K562 (cell line): ENCODE results near the gene ACRV1. TPM values are rescaled to one million over a fixed set of nuclear protein-coding genes. Genes with fewer than 3 reads are reported as not detected.

Experiments used
- EZH2 ChIP-seq: IDR thresholded peaks from 2 replicates; pipeline ENCODE4 v1.6.1; 2012; ENCODE audit warnings: low read depth, mild to moderate bottlenecking, inconsistent platforms, low read length, borderline replicate concordance
- HEY1 ChIP-seq: fragments of 250-450 bp; sonication (Bioruptor Pico); IDR thresholded peaks from 2 replicates; pipeline ENCODE4 v1.5.0; 2020; ENCODE audit warnings: mild to moderate bottlenecking, moderate library complexity, borderline replicate concordance
- IRF2 ChIP-seq: sonication (generic); formaldehyde crosslinking; IDR thresholded peaks from 2 replicates; pipeline ENCODE4 v1.8.1; 2022; ENCODE audit warnings: mild to moderate bottlenecking, missing genetic modification reagents
- PYGO2 ChIP-seq: fragments of 450-650 bp; IDR thresholded peaks from 2 replicates; pipeline ENCODE4 v1.6.1; 2016; ENCODE audit warnings: mild to moderate bottlenecking, missing genetic modification characterization, moderate library complexity, missing compliant biosample characterization
- SP1 ChIP-seq: sonication (generic); formaldehyde crosslinking; IDR thresholded peaks from 2 replicates; pipeline ENCODE4 v1.8.1; 2022; ENCODE audit warnings: mild to moderate bottlenecking, missing genetic modification reagents
- SP2 ChIP-seq: IDR thresholded peaks from 2 replicates; pipeline ENCODE4 v1.6.1; 2011; ENCODE audit warnings: mild to moderate bottlenecking, low read depth, low read length, moderate library complexity; ENCODE audit not compliant: poor library complexity, severe bottlenecking; ENCODE audit errors: extremely low read depth
- TCF7L2 ChIP-seq: fragments of 150-350 bp; IDR thresholded peaks from 2 replicates; pipeline ENCODE4 v1.6.1; 2016; ENCODE audit warnings: low read depth, mild to moderate bottlenecking, low read length, moderate library complexity
- ZKSCAN1 ChIP-seq: fragments of 150-350 bp; IDR thresholded peaks from 2 replicates; pipeline ENCODE4 v1.6.1; 2016; ENCODE audit warnings: low read depth, low read length
- ZNF239 ChIP-seq: fragments of 250-450 bp; sonication (Bioruptor Pico); IDR thresholded peaks from 2 replicates; pipeline ENCODE4 v1.4.0; 2020; ENCODE audit warnings: mild to moderate bottlenecking
- ZNF24 ChIP-seq: fragments of 450-650 bp; IDR thresholded peaks from 2 replicates; pipeline ENCODE4 v1.6.1; 2016
- ZNF311 ChIP-seq: fragments of 250-450 bp; sonication (Bioruptor Pico); IDR thresholded peaks from 2 replicates; pipeline ENCODE4 v1.4.0; 2020; ENCODE audit warnings: mild to moderate bottlenecking, moderate library complexity
- ZNF785 ChIP-seq: fragments of 250-450 bp; sonication (Bioruptor Pico); IDR thresholded peaks from 2 replicates; pipeline ENCODE4 v1.4.0; 2020; ENCODE audit warnings: mild to moderate bottlenecking
- polyA plus RNA-seq, 8 experiments: library from polyadenylated mRNA; depleted of rRNA in 4 of 8; stranded (reverse) in 5 of 8; unstranded in 3 of 8; fragments of >200 nt; fragmentation: Nextera tagmentation in 2 of 8; fragmentation: Illumina TruSeq in 1 of 8; extraction: Ambion mirVana in 2 of 8; extraction: Trizol in 1 of 8; gene quantifications; 2 replicates each; pipeline versions ENCODE4 v1.2.1 to v1.2.3, GENCODE V29; 2011 to 2014; ENCODE audit warnings: inconsistent platforms in 1 of 8, missing spikeins in 1 of 8
- total RNA-seq, 7 experiments: library from RNA; depleted of rRNA in 6 of 7; stranded (reverse); fragments of >200 nt in 6 of 7; fragmentation: Illumina TruSeq in 2 of 7; extraction: Trizol in 2 of 7; gene quantifications; 2 replicates each; pipeline versions ENCODE4 v1.2.1 to v1.2.3, GENCODE V29; 2011 to 2021; ENCODE audit warnings: low replicate concordance in 1 of 7
- TF ChIP-seq, protein P1 (sequence below): fragments of 450-650 bp; IDR thresholded peaks from 2 replicates; pipeline ENCODE4 v1.6.1; 2017; ENCODE audit warnings: antibody characterized with exemption, mild to moderate bottlenecking
- TF ChIP-seq, protein P2 (sequence below): fragments of 250-450 bp; sonication (Bioruptor Pico); IDR thresholded peaks from 2 replicates; pipeline ENCODE4 v1.8.0; 2021; ENCODE audit warnings: borderline replicate concordance, mild to moderate bottlenecking, moderate library complexity; ENCODE audit not compliant: poor library complexity, severe bottlenecking
- TF ChIP-seq, protein P3 (sequence below): fragments of 250-450 bp; sonication (Bioruptor Pico); IDR thresholded peaks from 2 replicates; pipeline ENCODE4 v1.8.0; 2022; ENCODE audit warnings: inconsistent platforms, mild to moderate bottlenecking, moderate library complexity, borderline replicate concordance
- TF ChIP-seq, protein P4 (sequence below), 3 experiments: fragments of 200-800 bp in 1 of 3; sonication (Bioruptor generic) in 1 of 3; sonication (generic) in 1 of 3; formaldehyde crosslinking in 1 of 3; IDR thresholded peaks; 2 replicates each; pipeline versions ENCODE4 v1.6.1 to v1.8.0; 2016 to 2022; ENCODE audit warnings: mild to moderate bottlenecking in 2 of 3, missing compliant biosample characterization in 2 of 3, missing genetic modification characterization in 2 of 3, missing genetic modification reagents in 1 of 3
- TF ChIP-seq, protein P5 (sequence below): sonication (generic); IDR thresholded peaks from 2 replicates; pipeline ENCODE4 v1.6.1; 2016

ACRV1 gene
- total and polyA plus RNA-seq, 9 of the 15 experiments (the other 6 are each of a cell fraction or from before 2014, with no cell fraction given), result 0.22 to 0.25 TPM; not detected in 7

DNA sequence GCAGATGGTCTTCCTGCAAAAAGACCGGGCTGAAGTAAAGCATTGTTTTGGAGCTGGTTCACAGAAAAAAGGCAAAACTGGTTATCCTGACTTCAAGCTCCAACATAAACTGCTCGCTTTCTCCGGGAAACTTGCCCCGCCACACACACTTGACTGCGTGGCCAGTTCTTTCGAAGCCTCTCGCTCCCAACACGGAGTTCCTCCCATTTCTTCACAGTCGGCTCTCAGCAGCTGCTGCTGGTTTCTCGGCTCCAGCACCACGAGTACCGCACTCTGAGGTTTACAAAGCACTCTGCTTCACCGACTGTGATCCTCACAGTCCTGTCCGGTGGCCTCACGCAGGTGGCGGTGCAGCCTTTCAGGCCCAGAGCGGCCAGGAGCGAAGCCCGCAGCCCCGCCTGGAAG is 55.4 kb downstream of the ACRV1 start (continued):
- TF ChIP-seq ZKSCAN1, result no peak
- TF ChIP-seq HEY1 (CRISPR knock-in tag), result no peak
- TF ChIP-seq, protein P1, sequence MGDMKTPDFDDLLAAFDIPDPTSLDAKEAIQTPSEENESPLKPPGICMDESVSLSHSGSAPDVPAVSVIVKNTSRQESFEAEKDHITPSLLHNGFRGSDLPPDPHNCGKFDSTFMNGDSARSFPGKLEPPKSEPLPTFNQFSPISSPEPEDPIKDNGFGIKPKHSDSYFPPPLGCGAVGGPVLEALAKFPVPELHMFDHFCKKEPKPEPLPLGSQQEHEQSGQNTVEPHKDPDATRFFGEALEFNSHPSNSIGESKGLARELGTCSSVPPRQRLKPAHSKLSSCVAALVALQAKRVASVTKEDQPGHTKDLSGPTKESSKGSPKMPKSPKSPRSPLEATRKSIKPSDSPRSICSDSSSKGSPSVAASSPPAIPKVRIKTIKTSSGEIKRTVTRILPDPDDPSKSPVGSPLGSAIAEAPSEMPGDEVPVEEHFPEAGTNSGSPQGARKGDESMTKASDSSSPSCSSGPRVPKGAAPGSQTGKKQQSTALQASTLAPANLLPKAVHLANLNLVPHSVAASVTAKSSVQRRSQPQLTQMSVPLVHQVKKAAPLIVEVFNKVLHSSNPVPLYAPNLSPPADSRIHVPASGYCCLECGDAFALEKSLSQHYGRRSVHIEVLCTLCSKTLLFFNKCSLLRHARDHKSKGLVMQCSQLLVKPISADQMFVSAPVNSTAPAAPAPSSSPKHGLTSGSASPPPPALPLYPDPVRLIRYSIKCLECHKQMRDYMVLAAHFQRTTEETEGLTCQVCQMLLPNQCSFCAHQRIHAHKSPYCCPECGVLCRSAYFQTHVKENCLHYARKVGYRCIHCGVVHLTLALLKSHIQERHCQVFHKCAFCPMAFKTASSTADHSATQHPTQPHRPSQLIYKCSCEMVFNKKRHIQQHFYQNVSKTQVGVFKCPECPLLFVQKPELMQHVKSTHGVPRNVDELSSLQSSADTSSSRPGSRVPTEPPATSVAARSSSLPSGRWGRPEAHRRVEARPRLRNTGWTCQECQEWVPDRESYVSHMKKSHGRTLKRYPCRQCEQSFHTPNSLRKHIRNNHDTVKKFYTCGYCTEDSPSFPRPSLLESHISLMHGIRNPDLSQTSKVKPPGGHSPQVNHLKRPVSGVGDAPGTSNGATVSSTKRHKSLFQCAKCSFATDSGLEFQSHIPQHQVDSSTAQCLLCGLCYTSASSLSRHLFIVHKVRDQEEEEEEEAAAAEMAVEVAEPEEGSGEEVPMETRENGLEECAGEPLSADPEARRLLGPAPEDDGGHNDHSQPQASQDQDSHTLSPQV, result peak; percentile 97
- TF ChIP-seq, protein P2, sequence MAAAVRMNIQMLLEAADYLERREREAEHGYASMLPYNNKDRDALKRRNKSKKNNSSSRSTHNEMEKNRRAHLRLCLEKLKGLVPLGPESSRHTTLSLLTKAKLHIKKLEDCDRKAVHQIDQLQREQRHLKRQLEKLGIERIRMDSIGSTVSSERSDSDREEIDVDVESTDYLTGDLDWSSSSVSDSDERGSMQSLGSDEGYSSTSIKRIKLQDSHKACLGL (CRISPR knock-in tag), result no peak
- no peak for TF ChIP-seq ZNF785 (CRISPR knock-in tag)
- TF ChIP-seq ZNF239 (CRISPR knock-in tag), result no peak
- TF ChIP-seq ZNF24, result 0 out of 2 replicates have a peak, but pooled peaks have one; percentile 9
- TF ChIP-seq SP2, result peak; percentile 51
- no peak for TF ChIP-seq TCF7L2
- TF ChIP-seq, protein P3, sequence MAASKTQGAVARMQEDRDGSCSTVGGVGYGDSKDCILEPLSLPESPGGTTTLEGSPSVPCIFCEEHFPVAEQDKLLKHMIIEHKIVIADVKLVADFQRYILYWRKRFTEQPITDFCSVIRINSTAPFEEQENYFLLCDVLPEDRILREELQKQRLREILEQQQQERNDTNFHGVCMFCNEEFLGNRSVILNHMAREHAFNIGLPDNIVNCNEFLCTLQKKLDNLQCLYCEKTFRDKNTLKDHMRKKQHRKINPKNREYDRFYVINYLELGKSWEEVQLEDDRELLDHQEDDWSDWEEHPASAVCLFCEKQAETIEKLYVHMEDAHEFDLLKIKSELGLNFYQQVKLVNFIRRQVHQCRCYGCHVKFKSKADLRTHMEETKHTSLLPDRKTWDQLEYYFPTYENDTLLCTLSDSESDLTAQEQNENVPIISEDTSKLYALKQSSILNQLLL, result no peak
- TF ChIP-seq, protein P4, sequence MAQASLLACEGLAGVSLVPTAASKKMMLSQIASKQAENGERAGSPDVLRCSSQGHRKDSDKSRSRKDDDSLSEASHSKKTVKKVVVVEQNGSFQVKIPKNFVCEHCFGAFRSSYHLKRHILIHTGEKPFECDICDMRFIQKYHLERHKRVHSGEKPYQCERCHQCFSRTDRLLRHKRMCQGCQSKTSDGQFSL (CRISPR knock-in tag; IDR thresholded peaks at IDR 0.05), result no peak
- TF ChIP-seq, protein P4 (tag; IDR thresholded peaks at IDR 0.05), result no peak
- TF ChIP-seq IRF2 (CRISPR knock-in tag), result no peak
- TF ChIP-seq EZH2, result no peak
- TF ChIP-seq, protein P5, sequence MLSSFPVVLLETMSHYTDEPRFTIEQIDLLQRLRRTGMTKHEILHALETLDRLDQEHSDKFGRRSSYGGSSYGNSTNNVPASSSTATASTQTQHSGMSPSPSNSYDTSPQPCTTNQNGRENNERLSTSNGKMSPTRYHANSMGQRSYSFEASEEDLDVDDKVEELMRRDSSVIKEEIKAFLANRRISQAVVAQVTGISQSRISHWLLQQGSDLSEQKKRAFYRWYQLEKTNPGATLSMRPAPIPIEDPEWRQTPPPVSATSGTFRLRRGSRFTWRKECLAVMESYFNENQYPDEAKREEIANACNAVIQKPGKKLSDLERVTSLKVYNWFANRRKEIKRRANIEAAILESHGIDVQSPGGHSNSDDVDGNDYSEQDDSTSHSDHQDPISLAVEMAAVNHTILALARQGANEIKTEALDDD, result no peak
- TF ChIP-seq ZNF311, result 0 out of 2 replicates have a peak, but pooled peaks have one; percentile 12
- TF ChIP-seq SP1, result no peak
- TF ChIP-seq PYGO2 (tag), result no peak
